Kidney glomerular epithelial cell (primary cell): Measurements from ENCODE around the gene CARS2.
"Not testable (repeated sequence)": the region's sequence is repeated elsewhere in the genome, so short reads cannot be mapped to it uniquely, and the experiment has no call there.

ENCODE experiments used
- DNase-seq: peaks from one replicate; lab custom pipeline; 2025; lab: John Stamatoyannopoulos, UW

The CARS2 gene

GRCh38 chr13:110706570-110707372 lies 855 bp upstream of the CARS2 start:
- DNase-seq, result no peak

DNA sequence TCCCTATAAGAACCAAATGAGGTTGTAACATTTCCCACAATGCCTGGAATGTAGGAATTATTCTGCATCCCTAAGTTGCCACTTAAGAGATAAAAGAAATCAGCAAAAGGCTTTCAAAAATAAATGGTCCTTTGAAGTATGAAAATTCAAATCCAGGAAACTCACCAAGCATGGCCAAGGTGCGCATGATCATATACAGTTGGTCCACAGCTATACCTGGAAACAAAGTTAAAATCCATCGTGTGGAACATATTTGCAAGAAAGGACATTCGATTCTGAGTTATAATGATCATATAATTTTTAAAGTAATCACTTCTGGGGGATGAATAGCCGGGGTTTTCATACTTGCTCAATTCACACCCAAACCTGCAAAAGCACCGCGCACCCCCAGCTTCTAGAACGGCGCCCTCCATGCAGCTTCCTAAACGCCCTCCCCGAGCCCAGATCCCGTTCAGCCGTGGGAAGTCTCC lies 525 bp downstream of the CARS2 start:
- DNase-seq, result no peak

- no peak for DNase-seq
Measured at GRCh38 chr13:110702591-110703526, 3.1 kb downstream of the CARS2 start.

DNA sequence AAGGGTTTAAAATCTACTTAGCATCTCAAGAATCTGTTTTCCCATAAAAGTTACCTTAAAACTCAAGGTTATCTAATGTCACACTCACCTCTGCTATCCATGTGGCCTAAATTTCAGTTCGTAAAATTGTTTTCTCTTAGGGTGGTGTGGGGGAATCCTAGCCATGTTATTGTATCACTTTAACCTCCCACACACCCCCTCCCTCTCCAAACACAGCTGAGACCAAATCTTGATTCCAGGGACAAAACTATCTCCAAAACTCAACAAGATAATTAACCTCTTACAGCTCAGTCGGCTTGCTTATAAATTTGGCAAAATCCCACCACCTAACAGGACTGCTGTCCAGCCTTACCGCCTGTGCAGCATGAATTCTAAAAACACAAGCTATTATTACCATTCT lies 3.8 kb downstream of the CARS2 start:
- DNase-seq, result no peak

GRCh38 chr13:110701061-110701460 lies 4.9 kb downstream of the CARS2 start:
- DNase-seq, result not testable (repeated sequence)

GRCh38 chr13:110700641-110701040 lies 5.3 kb downstream of the CARS2 start:
- no peak for DNase-seq

DNA sequence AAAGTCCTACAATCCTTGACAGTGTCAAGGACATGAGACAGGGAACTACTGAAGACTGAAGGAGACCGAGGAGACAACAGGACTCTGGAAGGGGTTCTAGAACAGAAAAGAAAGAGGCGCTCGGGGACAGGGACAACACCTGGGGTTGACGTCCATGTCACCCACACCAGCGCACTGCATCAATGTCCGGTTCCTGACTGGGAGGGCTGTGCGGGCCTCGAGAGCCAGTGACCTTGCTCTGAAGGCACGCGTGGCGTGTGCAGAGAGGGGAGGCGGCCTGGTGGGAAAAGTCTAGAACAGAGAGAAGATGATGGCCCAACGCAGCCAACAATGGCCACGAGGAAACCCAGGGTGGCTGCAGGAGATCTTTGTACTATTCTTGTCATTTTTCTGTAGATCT lies 5.7 kb downstream of the CARS2 start:
- no peak for DNase-seq

DNA sequence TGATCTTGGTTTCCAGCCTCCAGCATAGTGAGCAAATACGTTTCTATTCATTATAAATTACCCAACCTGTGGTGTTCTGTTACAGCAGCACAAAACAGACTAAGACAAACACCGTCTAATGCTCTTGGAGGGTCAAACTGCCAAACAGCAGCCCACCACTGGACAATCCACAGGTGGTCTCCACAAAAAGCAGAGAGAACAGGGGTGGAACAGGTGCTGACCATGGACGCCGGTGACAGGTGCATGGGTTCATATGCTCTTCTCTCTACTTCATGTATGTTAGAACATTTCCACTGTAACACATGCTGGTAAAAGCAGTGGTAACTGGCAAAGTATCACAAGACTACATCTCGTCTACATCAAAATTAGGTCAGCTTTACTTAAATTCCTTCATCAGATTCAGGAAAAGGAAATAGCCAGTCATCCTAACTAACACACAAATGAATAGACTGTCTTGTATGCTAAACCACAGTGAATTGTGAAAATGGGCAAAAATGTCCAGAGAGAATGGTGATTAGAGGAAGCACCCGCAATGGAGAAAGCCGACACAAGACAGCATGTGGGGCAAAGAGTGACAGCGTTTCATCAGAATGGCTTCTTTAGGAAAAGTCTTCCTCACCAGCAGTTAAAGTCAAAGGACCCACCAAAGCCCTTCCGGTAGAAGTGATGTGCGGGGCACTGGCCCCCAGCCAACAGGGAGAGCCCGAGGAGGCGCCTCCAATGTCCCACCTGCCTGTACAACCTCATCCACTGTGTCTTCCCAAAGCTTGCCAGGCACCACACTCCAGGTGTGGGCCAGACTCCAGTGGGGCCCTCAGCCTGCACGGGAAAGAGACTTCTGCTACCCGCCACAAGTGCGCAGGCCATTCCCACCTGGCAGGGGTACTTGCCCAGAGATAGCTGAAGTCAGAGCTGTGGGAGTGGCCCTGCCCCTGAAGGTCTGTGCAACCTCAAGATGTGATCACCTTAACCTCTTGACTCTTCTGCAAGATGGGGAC lies 6.5 kb downstream of the CARS2 start:
- DNase-seq, result no peak

DNA sequence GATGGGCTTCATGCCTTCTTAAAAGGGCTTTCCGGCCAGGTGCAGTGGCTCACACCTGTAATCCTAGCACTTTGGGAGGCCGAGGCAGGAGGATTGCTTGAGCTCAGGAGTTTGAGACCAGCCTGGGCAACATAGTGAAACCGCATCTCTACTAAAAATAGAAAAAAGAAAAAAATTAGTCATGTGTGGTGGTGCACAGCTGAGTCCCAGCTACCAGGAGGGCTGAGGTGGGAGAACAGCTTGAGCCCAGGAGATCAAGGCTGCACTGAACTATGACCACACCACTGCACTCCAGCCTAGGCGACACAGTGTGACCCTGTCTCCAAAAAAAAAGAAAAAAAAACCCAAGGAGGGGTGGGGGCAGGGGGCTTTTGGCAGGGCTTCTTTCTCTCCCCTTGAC lies 7.2 kb downstream of the CARS2 start:
- no peak for DNase-seq

DNA sequence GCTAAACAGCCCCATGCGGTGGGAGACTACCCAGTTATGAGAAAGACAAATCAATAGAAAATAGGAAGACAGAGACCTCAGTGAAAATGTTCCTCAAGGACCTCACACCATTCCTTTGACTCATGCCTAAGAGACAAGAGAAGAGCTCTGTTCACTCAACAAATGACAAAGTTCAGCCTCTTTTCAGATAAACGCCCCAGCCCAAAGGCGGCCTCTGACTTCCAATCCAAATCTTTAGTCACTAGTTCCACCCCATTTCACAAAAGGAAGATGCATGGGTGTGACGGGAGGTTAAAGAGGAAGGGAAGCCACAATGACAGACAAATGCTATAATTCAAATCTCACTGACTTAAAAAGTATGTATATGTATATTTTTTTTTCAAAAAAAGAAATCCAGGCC lies 8.1 kb downstream of the CARS2 start:
- DNase-seq, result no peak

DNA sequence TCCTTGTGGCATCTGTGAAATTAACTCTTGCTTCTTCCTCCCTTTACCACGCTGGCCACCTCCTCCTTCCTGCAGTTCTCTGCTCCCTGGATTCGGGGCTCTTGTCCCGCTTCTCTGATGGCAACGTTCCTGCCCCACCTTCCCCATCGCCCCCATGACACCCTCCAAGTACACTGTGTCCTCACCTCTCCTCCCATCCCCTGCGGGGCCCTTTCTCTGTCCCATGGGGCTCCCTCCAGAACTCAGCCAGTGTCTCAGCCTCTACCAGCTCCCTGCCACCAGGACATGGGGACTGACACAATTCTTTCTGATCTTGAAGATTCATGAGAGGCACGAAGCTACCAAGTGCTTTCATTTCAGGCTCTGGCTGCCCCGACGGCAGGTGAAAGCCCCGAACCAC lies 9.1 kb downstream of the CARS2 start:
- DNase-seq, result no peak

DNA sequence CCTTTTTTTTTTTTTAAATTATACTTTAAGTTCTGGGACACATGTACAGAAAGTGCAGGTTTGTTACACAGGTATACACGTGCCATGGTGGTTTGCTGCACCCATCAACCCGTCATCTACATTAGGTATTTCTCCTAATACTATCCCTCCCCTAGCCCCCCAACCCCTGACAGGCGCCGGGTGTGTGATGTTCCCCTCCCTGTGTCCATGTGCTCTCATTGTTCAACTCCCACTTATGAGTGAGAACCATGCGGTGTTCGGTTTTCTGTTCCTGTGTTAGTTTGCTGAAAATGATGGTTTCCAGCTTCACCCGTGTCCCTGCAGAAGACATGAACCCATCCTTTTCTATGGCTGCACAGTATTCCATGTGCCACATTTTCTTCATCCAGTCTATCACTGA lies 10.1 kb downstream of the CARS2 start:
- DNase-seq, result not testable (repeated sequence)

- DNase-seq, result no peak
Measured at GRCh38 chr13:110690516-110690915, 15.4 kb downstream of the CARS2 start.

- DNase-seq, result no peak
Measured at GRCh38 chr13:110689711-110690110, 16.2 kb downstream of the CARS2 start.

GRCh38 chr13:110689041-110689440 lies 16.9 kb downstream of the CARS2 start:
- DNase-seq, result no peak

DNA sequence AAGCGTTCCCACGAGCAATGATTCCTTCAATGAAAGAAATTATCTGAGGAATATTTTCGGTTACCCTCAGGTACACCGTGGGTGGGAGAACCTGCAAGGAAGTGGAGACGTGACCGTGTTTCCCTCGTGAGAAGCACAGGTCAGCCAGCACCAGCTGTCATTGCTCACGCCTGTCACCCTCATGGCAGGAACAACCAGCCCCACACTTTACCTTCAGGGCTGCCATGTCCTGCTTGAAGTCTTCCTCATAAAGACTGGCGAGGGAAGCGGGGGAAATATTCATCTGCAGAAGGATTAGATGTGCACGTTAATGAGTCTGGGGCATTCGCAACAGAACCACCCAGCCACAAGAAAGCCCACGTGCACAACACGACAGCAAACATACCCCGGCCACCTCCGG lies 18.2 kb downstream of the CARS2 start:
- no peak for DNase-seq

DNA sequence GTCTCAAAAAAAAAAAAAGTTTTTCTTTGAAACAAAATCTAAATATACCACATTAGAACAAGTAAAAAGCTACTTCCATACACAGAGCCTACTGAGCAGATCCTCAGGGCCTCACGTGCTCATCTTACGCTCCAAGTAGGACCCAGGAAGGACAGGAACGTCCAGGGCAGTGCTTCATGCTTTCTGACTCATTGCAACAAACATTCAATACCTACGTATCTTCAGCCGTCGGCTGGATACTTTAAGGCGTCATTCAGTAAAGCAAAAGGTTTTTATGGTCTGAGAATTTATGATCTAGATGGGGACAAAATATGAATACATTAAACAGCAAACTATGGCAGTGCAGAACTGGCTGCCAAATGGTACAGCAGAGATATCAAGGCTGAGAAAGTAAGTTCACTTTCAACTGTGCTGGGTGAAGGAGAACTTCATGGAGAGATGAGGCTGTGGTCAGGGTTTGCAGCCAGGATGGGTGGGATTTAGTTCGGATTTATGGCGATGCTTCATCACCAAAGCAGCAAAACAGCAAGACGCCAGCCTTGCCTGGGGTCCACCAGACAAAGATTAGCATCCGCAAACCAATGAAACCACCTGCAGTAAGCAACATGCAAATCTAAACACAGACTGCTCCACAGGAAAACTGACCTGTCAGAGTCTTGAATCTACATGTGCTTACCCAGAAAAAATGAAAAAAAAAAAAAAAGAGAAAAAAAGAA lies 20.5 kb downstream of the CARS2 start:
- DNase-seq, result no peak

- no peak for DNase-seq
Measured at GRCh38 chr13:110684388-110685056, 21.4 kb downstream of the CARS2 start.

- DNase-seq, result no peak
Measured at GRCh38 chr13:110683921-110684320, 22.0 kb downstream of the CARS2 start.

DNA sequence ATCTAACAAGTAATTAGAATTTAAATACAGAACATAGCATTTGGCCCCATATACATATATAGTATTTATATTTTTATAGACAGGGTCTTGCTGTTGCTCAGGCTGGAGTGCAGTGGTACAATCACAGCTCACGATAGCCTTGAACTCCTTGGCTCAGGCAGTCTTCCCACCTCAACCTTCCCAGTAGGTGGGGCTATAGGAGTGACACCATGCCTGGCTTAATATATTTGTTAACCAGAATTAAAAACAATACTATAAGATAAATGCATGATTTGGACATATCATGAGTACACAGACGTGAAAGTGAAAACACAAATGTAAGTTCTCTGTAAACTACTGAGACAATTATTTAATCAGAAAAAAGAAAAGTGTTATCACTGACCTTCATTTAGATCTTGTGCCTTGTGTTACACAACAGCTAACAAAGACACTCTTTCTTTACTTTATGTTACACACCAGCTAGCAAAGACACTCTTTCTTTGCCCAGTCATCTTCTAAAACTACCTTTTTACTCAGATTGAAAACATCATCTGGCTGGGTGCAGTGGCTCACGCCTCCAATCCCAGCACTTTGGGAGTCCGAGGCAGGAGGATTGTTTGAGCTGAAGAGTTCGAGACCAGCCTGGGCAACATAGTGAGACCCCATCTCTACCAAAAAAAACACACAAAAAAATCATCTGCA lies 22.6 kb downstream of the CARS2 start:
- DNase-seq, result no peak
